Gastrocnemius medialis (tissue), 4 donors: ENCODE measurements around the gene ZFYVE27.

ENCODE experiments used
- CTCF ChIP-seq, 5 experiments: fragments of 450-650 bp in 3 of 5; fragments of 200-600 bp in 2 of 5; sonication (generic) in 2 of 5; IDR thresholded peaks in 4 of 5; conservative IDR thresholded peaks in 1 of 5; 1 replicate in 4 of 5; 2 replicates in 1 of 5; pipeline ENCODE4 v1.5.1; 2016 to 2019; ENCODE audit warnings: antibody characterized with exemption in 5 of 5, mild to moderate bottlenecking in 3 of 5, moderate library complexity in 3 of 5
- POLR2A ChIP-seq, 2 donors: fragments of 450-650 bp; IDR thresholded peaks; one replicate each; pipeline ENCODE4 v1.6.1; 2017; ENCODE audit warnings: antibody characterized with exemption in 2 of 2, mild to moderate bottlenecking in 2 of 2, moderate library complexity in 2 of 2

GRCh38 chr10:97744405-97745035, 7.6 kb downstream of the ZFYVE27 start:
- TF ChIP-seq CTCF (IDR thresholded peaks at IDR 0.05 in 4 of 5, conservative IDR thresholded peaks at IDR 0.05 in 1 of 5) (no peak), POLR2A (IDR thresholded peaks at IDR 0.05) (no peak)
